ENCODE data around the gene CORIN.

Gene CORIN

GRCh38 chr4:47831026-47831679 lies 6.7 kb downstream of the CORIN start:
- no peak overlapping the region for H3K4me2 ChIP-seq (ENCODE audit: low read length)
- no peak overlapping the region for H2BK120ac ChIP-seq (ENCODE audit: low read depth, low read length)
- H2AK5ac ChIP-seq (ENCODE audit: low read length): no peak overlapping the region
- no peaks in the 10 kb centered on the region for H3K79me2 ChIP-seq (ENCODE audit: control insufficient read depth, insufficient read depth, low read length)
- peaks cover 5% of the 10 kb centered on the region for H3K4me1 ChIP-seq (ENCODE audit: control insufficient read depth, low read depth, low read length)
- H3K4ac ChIP-seq (ENCODE audit: low read depth, low read length): no peak overlapping the region
- H3K36me3 ChIP-seq (ENCODE audit: control insufficient read depth, insufficient read depth, low read length): no peaks in the 10 kb centered on the region
- no peak overlapping the region for H4K5ac ChIP-seq (ENCODE audit: low read length)
- H2BK15ac ChIP-seq (replicated peaks; ENCODE audit: low read depth): no peak overlapping the region
- no peak overlapping the region for H2BK5ac ChIP-seq (ENCODE audit: low read length)
- no peaks in the 10 kb centered on the region for H3K79me1 ChIP-seq (ENCODE audit: low read length)
- whole genome bisulfite sequencing (ENCODE audit: extremely low coverage, insufficient coverage, low lambda C conversion rate): no CpG with 5 or more reads among the region's 5 CpGs
- no peak for DNase-seq
- no peak overlapping the region for H3K4me3 ChIP-seq (ENCODE audit: low read length)
- no peak overlapping the region for H3K56ac ChIP-seq (ENCODE audit: low read length)
- H3K18ac ChIP-seq (ENCODE audit: low read length): no peak overlapping the region
- H3K23ac ChIP-seq (ENCODE audit: low read length): no peak overlapping the region
- no peak overlapping the region for H3K9ac ChIP-seq (ENCODE audit: low read length)
- no peak overlapping the region for H4K8ac ChIP-seq (ENCODE audit: low read depth, low read length)
- no peaks in the 10 kb centered on the region for H3K27me3 ChIP-seq (ENCODE audit: insufficient read depth, low read length, poor library complexity)
- H3K27ac ChIP-seq (ENCODE audit: low read depth, low read length): no peak overlapping the region

- no CpG with 5 or more reads among the region's 3 CpGs for WGBS (ENCODE audit: extremely low coverage, insufficient coverage, low lambda C conversion rate)
- Histone ChIP-seq H3K79me1 (ENCODE audit: low read length) (no peaks in the 10 kb centered on the region), H3K23ac (ENCODE audit: low read length) (no peak overlapping the region), H2BK120ac (ENCODE audit: low read depth, low read length) (no peak overlapping the region), H3K27me3 (ENCODE audit: insufficient read depth, low read length, poor library complexity) (no peaks in the 10 kb centered on the region), H3K36me3 (ENCODE audit: control insufficient read depth, insufficient read depth, low read length) (no peaks in the 10 kb centered on the region), H2BK5ac (ENCODE audit: low read length) (no peak overlapping the region), H3K18ac (ENCODE audit: low read length) (no peak overlapping the region), H3K27ac (ENCODE audit: low read depth, low read length) (no peak overlapping the region), H4K5ac (ENCODE audit: low read length) (no peak overlapping the region), H3K4me3 (ENCODE audit: low read length) (no peak overlapping the region), H2AK5ac (ENCODE audit: low read length) (no peak overlapping the region), H4K8ac (ENCODE audit: low read depth, low read length) (no peak overlapping the region), H3K9ac (ENCODE audit: low read length) (no peak overlapping the region), H3K79me2 (ENCODE audit: control insufficient read depth, insufficient read depth, low read length) (no peaks in the 10 kb centered on the region), H3K4me2 (ENCODE audit: low read length) (no peak overlapping the region), H2BK15ac (replicated peaks; ENCODE audit: low read depth) (no peak overlapping the region), H3K4ac (ENCODE audit: low read depth, low read length) (no peak overlapping the region), H3K56ac (ENCODE audit: low read length) (no peak overlapping the region), H3K4me1 (ENCODE audit: control insufficient read depth, low read depth, low read length) (peaks cover 2% of the 10 kb centered on the region)
- no peak for DNase-seq
Measured at GRCh38 chr4:47830265-47831025, 7.4 kb downstream of the CORIN start.

GRCh38 chr4:47829438-47829837 lies 8.4 kb downstream of the CORIN start:
- H2BK120ac ChIP-seq (ENCODE audit: low read depth, low read length): no peak overlapping the region

GRCh38 chr4:47827343-47828047 lies 10.4 kb downstream of the CORIN start:
- no peaks in the 10 kb centered on the region for H3K36me3 ChIP-seq (ENCODE audit: control insufficient read depth, insufficient read depth, low read length)
- no peak overlapping the region for H3K4me3 ChIP-seq (ENCODE audit: low read length)
- no peak overlapping the region for H3K23ac ChIP-seq (ENCODE audit: low read length)
- H2BK120ac ChIP-seq (ENCODE audit: low read depth, low read length): no peak overlapping the region
- H4K8ac ChIP-seq (ENCODE audit: low read depth, low read length): no peak overlapping the region
- peaks cover 3% of the 10 kb centered on the region for H3K4me1 ChIP-seq (ENCODE audit: control insufficient read depth, low read depth, low read length)
- no peaks in the 10 kb centered on the region for H3K27me3 ChIP-seq (ENCODE audit: insufficient read depth, low read length, poor library complexity)
- no peak overlapping the region for H3K56ac ChIP-seq (ENCODE audit: low read length)
- no peak for DNase-seq
- no peak overlapping the region for H3K4ac ChIP-seq (ENCODE audit: low read depth, low read length)
- no peaks in the 10 kb centered on the region for H3K79me2 ChIP-seq (ENCODE audit: control insufficient read depth, insufficient read depth, low read length)
- H3K27ac ChIP-seq (ENCODE audit: low read depth, low read length): no peak overlapping the region
- H3K18ac ChIP-seq (ENCODE audit: low read length): peak overlapping the region; percentile 51
- H2BK5ac ChIP-seq (ENCODE audit: low read length): no peak overlapping the region
- WGBS (ENCODE audit: extremely low coverage, insufficient coverage, low lambda C conversion rate): no CpG with 5 or more reads among the region's 2 CpGs
- no peak overlapping the region for H4K5ac ChIP-seq (ENCODE audit: low read length)
- H3K9ac ChIP-seq (ENCODE audit: low read length): no peak overlapping the region
- no peaks in the 10 kb centered on the region for H3K79me1 ChIP-seq (ENCODE audit: low read length)
- H2BK15ac ChIP-seq (replicated peaks; ENCODE audit: low read depth): no peak overlapping the region
- H3K4me2 ChIP-seq (ENCODE audit: low read length): no peak overlapping the region
- H2AK5ac ChIP-seq (ENCODE audit: low read length): no peak overlapping the region

More at GRCh38 chr4:47829438-47829837, 8.4 kb downstream of the CORIN start:
- Histone ChIP-seq H3K56ac (ENCODE audit: low read length) (no peak overlapping the region), H3K27ac (ENCODE audit: low read depth, low read length) (no peak overlapping the region), H2BK15ac (replicated peaks; ENCODE audit: low read depth) (no peak overlapping the region), H4K5ac (ENCODE audit: low read length) (no peak overlapping the region), H4K8ac (ENCODE audit: low read depth, low read length) (no peak overlapping the region), H3K79me1 (ENCODE audit: low read length) (no peaks in the 10 kb centered on the region), H3K4me1 (ENCODE audit: control insufficient read depth, low read depth, low read length) (peaks cover 3% of the 10 kb centered on the region), H3K9ac (ENCODE audit: low read length) (no peak overlapping the region), H3K4me3 (ENCODE audit: low read length) (no peak overlapping the region), H3K4me2 (ENCODE audit: low read length) (no peak overlapping the region), H3K36me3 (ENCODE audit: control insufficient read depth, insufficient read depth, low read length) (no peaks in the 10 kb centered on the region), H2AK5ac (ENCODE audit: low read length) (no peak overlapping the region), H3K18ac (ENCODE audit: low read length) (no peak overlapping the region), H3K23ac (ENCODE audit: low read length) (no peak overlapping the region), H3K27me3 (ENCODE audit: insufficient read depth, low read length, poor library complexity) (no peaks in the 10 kb centered on the region), H2BK5ac (ENCODE audit: low read length) (no peak overlapping the region), H3K4ac (ENCODE audit: low read depth, low read length) (no peak overlapping the region), H3K79me2 (ENCODE audit: control insufficient read depth, insufficient read depth, low read length) (no peaks in the 10 kb centered on the region)
- no peak for DNase-seq

- Histone ChIP-seq H3K23ac (ENCODE audit: low read length) (no peak overlapping the region), H3K4me2 (ENCODE audit: low read length) (no peak overlapping the region), H2BK120ac (ENCODE audit: low read depth, low read length) (no peak overlapping the region), H3K4ac (ENCODE audit: low read depth, low read length) (no peak overlapping the region), H3K4me3 (ENCODE audit: low read length) (no peak overlapping the region), H4K8ac (ENCODE audit: low read depth, low read length) (peak overlapping the region; percentile 86), H3K56ac (ENCODE audit: low read length) (no peak overlapping the region), H3K18ac (ENCODE audit: low read length) (peak overlapping the region; percentile 34), H3K79me2 (ENCODE audit: control insufficient read depth, insufficient read depth, low read length) (no peaks in the 10 kb centered on the region), H3K79me1 (ENCODE audit: low read length) (no peaks in the 10 kb centered on the region), H3K36me3 (ENCODE audit: control insufficient read depth, insufficient read depth, low read length) (no peaks in the 10 kb centered on the region), H2BK15ac (replicated peaks; ENCODE audit: low read depth) (no peak overlapping the region), H3K9ac (ENCODE audit: low read length) (no peak overlapping the region), H3K4me1 (ENCODE audit: control insufficient read depth, low read depth, low read length) (peaks cover 3% of the 10 kb centered on the region), H4K5ac (ENCODE audit: low read length) (no peak overlapping the region), H2BK5ac (ENCODE audit: low read length) (no peak overlapping the region), H3K27ac (ENCODE audit: low read depth, low read length) (no peak overlapping the region), H2AK5ac (ENCODE audit: low read length) (no peak overlapping the region), H3K27me3 (ENCODE audit: insufficient read depth, low read length, poor library complexity) (no peaks in the 10 kb centered on the region)
- no CpG with 5 or more reads among the region's 7 CpGs for WGBS (ENCODE audit: extremely low coverage, insufficient coverage, low lambda C conversion rate)
- peak; percentile 63 for DNase-seq
Measured at GRCh38 chr4:47824840-47825239, 13.0 kb downstream of the CORIN start.
